Pons (tissue), 1 donor: ENCODE data around the gene UGT3A2.

Source experiments
- DNase-seq: peaks from one replicate; pipeline ENCODE4 v3.0.0-alpha.2; 2016; ENCODE audit warnings: low spot score

The UGT3A2 gene

GRCh38 chr5:36066540-36067210 is at the start of gene UGT3A2:
Gene UGT3A2, minus strand, starts transcription at chr5:36066882. Its CDS starts 93 bp downstream, at chr5:36066789.
- DNase-seq: no peak

GRCh38 chr5:36111238-36111637 is 44.6 kb upstream of the UGT3A2 start:
- DNase-seq: no peak

- no peak for DNase-seq
These were observed 42.2 kb upstream of the UGT3A2 start for GRCh38 chr5:36108758-36109460.

- no peak for DNase-seq
These were observed 39.1 kb upstream of the UGT3A2 start for GRCh38 chr5:36105819-36106218.

- DNase-seq: no peak
These were observed 33.1 kb upstream of the UGT3A2 start for GRCh38 chr5:36099748-36100147.

GRCh38 chr5:36096486-36096885 is 29.8 kb upstream of the UGT3A2 start:
- no peak for DNase-seq

- DNase-seq: peak; percentile 13
These were observed 23.3 kb upstream of the UGT3A2 start for GRCh38 chr5:36089989-36090388.

GRCh38 chr5:36079200-36079781 is 12.6 kb upstream of the UGT3A2 start:
- peak; percentile 79 for DNase-seq

- DNase-seq: no peak
These were observed 11.7 kb upstream of the UGT3A2 start for GRCh38 chr5:36078430-36078829.

GRCh38 chr5:36073595-36074216 is 7.0 kb upstream of the UGT3A2 start:
- no peak for DNase-seq

- DNase-seq: no peak
These were observed 4.2 kb upstream of the UGT3A2 start for GRCh38 chr5:36070687-36071571.

GRCh38 chr5:36068751-36069281 is 2.1 kb upstream of the UGT3A2 start:
- DNase-seq: no peak

GRCh38 chr5:36066001-36066539 is 612 bp downstream of the UGT3A2 start:
- no peak for DNase-seq

GRCh38 chr5:36060420-36060887 is 6.2 kb downstream of the UGT3A2 start:
- no peak for DNase-seq

GRCh38 chr5:36059571-36060419 is 6.9 kb downstream of the UGT3A2 start:
- DNase-seq: no peak

- DNase-seq: no peak
These were observed 7.9 kb downstream of the UGT3A2 start for GRCh38 chr5:36058776-36059175.

- DNase-seq: no peak
These were observed 9.3 kb downstream of the UGT3A2 start for GRCh38 chr5:36057386-36057785.

GRCh38 chr5:36056422-36056821 is 10.3 kb downstream of the UGT3A2 start:
- DNase-seq: no peak

- no peak for DNase-seq
These were observed 10.7 kb downstream of the UGT3A2 start for GRCh38 chr5:36055984-36056383.

GRCh38 chr5:36054647-36055046 is 12.0 kb downstream of the UGT3A2 start:
- DNase-seq: no peak
